Stromal cell of bone marrow (primary cell): Measurements from ENCODE around the gene SSUH2.

Experiments used
- DNase-seq: peaks from one replicate; pipeline ENCODE4 v3.0.0-alpha.2; 2012; ENCODE audit warnings: low read depth

Gene SSUH2

DNA sequence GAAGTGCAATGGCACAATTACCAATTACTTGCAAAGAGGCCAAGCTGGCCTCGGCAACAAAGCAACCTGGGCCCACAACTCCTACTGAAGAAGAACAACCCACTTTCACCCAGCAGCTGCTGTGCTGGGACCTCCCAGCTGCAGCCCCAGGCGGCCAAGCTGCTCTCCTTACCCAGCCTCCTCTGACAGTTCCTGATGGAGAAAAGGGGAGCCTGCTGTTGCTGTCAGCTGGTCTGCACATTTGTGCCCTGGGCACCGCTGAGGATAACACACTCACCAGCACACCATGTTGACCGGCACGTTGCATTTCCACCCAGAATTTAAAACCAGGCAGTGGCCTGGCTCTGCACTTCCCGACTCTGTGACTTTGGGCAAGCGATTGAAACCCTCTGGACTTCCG is 33.6 kb downstream of the SSUH2 start:
- no peak for DNase-seq

DNA sequence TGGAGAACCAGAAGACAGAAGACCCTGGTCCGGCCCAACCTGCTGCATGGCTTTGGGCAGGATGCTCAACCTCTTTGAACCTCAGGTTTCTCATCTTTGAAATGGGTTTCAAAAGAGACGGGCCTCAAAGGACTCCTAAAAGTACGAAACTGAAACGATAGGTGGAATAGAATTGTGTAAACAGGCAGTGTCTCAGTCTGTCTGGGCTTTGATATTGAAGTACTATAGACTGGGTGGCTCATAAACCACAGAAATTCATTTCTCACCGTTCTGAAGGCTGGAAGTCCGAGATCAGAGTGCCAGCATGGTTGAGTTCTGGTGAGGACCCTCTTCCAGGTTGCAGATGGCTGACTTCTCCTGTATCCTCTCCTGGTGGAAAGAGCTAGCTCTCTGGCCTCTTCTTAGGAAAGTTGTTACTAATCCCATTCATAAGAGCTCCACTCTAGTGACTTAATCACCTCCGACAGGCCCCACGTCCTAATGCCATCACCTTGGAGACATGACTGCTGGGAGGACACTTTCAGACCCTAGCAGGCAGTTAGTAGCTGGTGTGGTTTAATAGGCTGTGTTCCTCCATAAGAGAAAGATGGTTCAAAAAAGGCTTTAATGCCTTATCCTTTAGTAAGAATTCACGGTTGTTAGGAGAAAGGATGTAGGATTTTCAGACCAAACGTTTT is 35.7 kb downstream of the SSUH2 start:
- no peak for DNase-seq

DNA sequence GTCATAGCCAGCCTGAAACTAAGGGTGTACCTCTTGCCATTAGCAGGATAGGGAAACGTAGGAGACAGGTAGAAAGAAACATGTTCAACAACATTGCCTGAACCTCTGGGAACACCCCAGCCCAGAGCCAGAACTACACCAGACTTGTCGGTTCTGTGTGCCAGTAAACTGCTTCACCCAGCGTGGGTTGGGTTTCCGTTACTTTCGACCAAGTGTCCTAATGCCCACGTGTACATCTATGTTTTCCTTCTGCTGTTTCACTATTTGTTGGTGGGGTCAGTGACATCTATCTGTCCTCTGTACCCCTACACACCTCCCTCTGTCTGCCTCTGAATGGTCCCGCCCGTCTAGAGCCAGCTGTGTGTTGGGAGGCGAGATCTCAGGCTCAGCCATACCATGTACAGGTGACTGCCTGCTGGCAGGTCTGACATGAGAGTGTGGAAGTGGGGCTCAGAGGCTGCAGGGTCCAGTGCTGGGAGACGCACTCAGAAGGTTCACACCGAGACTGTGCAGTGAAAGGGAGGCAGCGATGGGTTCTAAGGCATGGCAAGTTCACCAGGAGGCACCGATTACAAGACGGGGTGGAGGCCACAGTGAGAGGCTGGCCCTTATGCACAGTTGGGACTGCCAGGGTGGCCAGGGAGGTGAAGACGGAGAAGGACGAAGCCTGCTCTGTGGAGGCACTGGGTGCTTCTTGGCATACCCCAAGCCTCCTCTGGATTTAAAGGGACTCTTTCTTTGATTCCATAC is 36.4 kb downstream of the SSUH2 start:
- DNase-seq: no peak

DNA sequence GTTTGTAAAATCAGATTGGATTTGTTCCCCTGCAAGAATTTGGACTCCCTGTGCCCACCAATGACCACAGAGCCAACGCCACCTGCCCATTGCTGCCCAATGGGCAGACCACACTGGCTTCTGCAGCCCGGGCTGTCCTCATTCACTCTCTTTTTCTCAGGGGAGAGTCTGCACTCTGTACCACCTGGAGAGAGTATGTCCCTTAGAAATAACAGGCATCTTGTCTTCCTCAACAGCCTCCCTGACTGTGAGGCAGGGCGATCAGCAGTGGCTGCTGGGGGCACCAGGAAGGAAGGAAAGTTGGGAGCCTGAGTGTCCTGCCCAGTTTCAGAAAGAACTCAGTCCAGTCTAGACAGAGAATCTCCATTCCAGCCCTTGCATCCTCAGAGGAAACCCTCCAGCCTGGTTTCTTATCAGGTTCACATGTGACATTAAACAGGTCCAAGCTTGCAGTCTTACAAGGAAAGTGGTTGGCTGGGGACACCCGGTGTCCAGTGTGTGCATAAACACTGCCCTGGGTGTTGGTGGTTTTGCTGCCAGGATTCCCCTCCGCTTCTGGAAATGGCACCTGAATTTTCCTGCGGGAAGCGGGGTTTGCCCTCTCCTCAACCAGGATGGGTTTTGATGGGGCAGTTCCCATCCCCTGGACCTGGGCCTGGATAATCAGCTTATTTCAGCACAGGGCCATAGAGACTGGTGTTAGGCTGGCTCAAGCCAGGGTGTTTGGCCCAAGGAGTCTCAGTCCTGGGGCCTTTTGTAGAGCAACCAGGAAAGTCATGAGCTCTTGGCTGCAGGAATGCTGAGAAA is 37.2 kb downstream of the SSUH2 start:
- DNase-seq: peak; percentile 54

DNA sequence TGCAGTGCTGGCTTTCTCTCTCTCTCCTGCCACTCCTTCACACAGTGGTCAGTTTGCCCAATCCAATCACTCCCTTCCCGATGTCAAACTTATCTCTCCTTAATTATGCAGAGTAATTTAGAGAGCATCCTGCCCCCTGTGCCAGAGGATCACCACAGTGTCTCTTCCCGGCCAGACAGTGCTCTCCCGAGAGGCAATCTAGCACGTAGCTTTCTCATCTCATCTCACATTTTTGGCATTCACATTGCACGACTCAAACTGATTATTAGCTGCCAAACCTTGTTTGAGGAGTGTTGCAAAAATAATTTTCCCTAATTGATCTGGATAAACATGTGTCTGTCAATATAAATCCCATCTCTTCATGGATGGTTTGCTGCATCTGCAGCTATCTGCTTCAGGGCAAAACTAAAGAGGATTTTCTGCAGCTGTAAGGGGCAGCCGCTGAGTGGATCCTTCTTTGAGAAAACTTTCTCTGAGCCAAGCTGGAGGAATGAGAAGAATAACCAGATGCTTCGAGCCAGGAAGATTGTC is 37.8 kb downstream of the SSUH2 start:
- no peak for DNase-seq

DNA sequence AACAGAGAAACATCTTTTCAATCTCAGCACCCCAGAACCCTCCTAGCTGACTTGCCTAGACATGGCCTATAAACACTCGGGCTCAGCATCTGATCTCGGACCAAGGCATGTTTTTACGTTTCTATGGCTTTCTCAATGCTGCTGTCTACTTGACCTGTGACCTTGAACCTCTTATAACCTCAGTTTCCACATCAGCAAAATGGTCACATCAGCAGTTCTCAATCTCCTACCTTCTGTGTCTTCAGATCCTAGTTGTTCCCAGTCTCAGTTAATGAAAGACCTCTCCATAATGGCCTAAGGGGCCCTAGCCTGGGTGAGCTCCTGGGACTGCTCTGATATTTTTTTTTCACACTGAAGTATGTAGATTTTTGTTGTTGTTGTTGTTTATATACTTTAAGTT is 39.6 kb downstream of the SSUH2 start:
- DNase-seq: no peak

DNA sequence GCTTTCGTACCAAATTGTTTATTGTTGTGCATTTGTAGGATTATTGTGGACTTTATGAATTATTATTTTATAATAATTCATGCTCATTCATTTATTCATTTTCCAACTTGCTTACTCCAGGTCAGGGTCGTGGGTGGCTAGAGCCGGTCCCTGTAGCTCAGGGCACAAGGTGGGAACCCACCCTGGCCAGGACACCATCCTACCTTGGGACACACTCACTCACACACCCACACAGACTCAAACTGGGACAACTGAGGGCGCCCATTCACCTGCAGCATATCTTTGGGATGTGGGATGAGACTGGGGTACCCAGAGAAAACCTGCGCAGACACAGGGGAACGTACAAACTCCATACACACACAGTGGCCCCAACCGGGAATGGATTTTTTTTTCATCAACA is 40.6 kb downstream of the SSUH2 start:
- DNase-seq: no peak

DNA sequence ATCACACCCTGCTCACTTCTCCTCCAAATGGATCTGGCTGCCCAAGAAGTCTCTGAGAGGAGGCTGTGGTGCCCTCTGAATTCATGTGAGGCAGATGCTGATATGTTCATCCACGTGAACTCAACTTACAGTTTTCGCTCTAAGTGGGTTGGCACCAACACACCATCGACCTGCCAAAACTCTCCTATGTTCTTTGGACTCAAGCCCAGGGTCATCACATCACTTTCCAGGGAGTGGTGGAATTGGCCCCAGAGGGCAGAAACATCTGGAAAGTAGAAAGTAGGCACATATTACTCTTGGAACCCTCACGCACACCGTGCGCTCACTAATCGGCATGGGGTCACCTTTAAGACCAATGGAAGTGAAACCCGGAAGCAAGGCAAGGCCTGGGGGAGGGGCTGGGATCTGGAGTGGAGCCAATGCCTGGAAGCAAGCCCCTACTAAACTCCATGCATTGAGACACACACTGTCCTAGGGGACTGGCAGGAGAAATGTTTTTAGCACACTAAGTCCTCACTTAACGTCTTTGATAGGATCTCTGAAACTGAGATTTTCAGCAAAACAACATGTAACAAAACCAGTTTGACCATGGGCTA is 41.4 kb downstream of the SSUH2 start:
- no peak for DNase-seq

DNA sequence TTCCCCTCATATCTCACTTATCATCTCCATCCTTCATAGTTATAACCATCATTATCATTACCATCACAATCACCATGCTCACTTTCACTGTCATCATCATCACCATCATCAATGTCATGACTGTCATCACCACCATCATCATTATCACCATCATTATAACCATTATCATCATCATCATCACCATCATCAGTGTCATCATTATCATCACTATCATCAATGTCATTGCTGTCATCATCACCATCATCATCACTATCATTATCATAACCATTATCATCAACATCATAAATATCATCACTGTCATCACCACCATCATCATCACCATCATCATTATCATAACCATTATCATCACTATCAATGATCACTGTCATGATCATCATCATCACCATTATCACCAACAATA is 44.1 kb downstream of the SSUH2 start:
- DNase-seq: no peak

DNA sequence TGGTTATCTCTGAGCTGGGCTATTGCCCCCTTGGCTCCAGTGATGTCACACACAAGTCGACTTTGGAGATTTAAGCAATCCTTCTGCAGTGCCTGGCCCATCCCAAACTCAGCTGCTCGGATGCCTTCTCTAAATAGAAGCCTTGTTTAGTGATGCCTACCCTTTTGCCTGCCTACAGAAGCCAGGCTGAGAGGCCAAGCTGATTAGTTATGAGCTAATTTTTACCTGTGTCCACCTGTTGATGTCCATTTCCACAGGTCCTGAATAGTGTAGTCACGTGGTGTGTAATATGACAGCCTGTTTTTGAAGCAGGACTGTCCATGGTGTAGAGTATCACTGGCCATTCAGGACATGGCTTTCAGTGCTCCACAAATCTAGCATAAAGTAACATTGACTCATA is 45.5 kb downstream of the SSUH2 start:
- no peak for DNase-seq

DNA sequence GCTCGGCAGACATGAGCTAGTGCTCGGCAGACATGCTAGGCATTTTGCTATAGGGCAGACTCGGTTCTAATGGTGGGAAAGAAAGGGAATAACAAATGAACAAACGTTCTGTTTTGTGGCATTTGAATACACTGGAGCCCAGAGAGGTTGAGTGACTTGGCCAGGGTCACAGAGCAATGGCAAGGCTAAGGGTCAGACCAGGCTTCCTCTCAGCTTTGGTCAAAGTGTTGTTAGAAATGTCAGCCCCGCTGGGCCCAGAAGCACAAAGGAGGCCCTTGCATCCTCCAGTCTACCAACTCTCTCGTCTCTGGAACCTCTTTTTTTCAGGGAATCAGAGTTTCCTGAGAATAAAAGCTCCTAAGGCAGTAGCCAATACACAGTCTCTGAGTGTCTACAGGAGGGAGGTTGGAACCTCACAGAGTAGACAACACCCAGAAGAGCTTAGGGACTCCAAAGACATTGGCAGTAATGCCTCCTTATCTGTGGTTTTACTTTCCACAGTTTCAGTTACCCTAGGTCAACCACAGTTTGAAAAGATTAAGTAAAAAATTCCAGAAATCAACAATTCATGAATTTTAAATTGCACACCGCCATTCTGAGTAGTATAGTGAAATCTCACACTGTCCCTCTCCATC is 47.3 kb downstream of the SSUH2 start:
- no peak for DNase-seq

DNA sequence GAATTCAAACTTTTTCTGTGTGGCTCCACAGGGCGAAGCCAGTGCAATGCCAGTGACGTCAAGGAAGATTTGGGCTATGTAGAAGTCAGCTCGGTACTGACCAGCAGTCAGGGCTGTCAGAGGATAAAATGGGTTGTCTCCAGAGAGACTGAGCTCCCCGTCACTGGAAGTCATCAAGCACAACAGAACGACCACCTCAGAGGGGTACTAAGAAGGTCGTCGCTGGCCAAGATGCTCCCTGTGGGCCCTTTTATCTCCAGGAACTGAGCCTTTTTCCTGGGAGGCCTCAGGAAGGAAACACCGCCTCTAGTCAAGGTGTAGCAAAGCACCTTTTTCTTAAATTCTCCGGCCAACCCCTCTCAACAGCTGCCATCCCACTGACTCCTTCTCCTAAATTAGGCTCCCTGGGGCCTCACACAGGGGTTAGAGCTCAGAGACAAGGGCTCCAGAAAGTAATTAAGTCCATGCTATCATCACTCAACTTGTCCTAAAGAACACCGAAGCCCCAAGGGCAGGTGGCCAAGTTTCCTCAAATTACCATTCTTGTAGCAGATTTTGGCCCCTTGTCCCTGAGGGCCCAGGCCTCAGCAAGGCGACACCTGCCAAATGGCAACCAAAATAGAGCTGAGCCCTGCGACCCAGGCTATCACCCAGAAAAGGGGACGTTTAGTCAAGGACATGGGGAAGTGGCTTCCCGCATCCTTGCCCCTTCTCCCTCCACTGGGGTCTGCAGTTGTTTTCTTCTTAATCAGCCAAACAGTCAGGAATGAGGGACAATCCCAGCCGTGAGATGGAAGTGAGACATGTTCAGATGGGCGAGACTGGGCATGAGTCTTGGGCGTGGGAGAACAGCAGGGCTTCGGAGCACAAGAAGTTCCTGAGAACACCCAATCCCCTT is 48.0 kb downstream of the SSUH2 start:
- DNase-seq: no peak

DNA sequence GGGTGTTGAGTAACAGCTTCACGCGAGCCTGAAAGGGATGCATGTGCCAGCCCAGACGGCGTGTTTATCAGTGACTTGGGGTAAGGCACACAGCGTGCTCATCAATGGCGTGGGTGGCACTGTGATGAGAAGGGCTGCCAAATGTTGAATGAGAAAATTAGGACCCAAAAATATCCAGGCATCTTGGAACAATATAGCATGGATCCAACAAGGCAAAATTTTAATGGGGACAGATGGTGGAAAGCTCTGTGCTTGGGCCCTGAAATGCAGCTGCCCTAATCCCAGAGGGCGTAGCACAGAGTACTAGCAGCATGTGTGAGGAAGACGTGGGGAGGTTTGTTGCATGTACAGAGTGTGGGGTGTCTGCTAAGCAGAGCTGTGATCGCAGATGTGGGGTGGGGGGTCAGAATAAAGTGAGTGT is 48.9 kb downstream of the SSUH2 start:
- DNase-seq: no peak

DNA sequence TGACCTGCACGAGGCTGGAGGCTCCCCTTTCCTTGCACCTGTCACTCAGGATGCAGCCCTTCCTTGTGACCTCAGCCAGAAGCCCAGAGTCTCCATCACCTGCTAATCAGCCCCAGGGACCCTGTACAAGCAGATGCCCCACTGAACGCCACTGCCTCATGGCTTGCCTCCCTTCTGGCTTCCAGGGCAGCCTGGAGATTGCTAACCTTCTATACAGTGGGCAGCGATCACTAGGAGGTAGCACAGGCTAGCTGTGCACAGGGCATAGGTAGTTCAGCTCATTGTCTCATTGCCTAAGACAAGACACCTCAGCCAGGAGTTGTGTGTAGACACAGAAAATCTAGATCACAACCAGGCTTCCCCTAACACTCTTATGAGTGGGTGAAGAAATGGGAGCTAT is 49.3 kb downstream of the SSUH2 start:
- no peak for DNase-seq

DNA sequence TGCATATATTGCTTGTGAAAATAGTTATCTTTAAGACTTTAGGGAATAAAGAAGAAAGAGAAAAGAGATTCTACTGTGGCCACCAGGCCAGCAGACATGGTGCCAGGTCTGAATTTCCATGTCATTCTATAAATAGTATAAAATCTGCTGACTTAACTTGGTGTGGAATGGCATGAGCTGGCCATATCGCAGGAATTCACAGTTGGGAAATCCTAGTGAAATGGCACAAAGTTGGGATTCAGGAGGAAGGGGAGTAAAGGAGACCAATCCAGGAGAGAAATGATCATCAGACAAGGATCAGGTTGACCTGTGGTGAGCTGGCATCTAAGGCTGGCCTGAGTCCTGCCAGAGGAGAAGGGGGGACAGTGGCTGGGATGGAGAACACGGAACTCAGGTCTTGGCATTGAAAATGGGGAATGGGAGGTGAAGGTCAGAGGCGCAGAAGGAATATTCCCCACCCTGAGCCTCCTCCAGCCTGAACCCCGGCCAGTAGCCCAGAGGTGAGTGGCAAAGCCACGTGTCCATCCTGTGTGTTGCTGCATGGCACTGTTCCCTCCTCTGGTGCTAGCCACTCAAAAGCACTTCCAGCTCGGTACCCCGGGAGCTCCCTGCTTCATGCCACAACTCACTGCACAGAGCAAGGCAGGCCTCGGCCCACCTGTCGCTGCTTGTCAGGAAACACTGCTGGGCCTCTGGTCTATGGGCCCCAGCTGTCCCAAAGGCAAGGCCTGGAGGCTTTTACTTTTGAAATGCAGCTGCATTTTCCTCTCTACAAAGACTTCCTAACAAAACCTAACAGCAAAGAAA is 51.4 kb downstream of the SSUH2 start:
- no peak for DNase-seq

DNA sequence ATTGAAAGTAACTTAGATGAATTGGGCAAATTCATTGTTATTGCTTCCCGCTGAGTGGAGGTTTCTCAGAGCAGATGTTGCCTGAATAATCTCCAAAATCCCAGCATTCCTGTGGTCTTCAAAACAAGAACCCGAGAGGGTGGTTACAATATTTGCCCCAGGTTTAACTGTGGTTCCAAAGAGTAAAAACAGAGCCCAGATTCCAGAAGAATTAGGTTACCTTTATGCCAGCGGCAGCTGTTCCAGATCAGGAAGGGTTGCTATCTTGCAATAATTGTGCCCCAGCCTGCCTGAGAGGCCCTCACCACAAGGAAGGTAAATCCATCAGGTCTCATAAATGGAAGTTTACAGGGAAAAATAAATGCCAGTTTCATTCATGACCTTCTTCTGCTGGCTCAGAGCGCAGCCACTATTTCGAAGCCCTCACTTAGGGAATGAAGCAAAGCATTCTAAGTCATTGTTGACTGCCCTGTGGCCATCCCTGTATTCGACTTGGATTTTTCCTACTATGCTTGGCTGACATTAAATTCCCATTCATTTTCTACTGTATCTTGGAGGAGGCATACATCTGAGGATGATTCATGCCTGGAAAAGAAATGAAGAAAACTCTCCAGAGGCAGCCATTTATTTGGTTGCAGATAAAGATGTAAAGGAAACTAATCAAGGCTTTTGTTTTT is 54.6 kb downstream of the SSUH2 start:
- no peak for DNase-seq

DNA sequence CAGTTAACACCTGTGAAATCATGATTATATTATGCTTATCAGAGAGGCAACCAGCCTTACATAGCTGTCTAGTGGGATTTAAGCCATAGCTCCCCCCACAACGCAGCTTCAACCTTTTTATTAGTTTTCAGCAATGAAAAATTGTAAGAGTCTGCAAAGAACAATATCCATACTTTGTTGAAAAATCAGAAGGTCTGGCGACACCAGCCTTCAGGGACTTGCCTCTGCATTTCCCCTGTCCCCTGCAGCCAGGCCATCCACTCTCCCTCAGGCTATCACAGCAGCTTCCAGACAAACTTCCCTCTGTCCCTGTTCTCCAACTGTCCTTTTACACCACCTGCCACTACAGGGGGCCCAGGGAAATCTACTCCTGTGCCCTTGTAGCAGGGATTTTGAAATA is 59.9 kb downstream of the SSUH2 start:
- no peak for DNase-seq

DNA sequence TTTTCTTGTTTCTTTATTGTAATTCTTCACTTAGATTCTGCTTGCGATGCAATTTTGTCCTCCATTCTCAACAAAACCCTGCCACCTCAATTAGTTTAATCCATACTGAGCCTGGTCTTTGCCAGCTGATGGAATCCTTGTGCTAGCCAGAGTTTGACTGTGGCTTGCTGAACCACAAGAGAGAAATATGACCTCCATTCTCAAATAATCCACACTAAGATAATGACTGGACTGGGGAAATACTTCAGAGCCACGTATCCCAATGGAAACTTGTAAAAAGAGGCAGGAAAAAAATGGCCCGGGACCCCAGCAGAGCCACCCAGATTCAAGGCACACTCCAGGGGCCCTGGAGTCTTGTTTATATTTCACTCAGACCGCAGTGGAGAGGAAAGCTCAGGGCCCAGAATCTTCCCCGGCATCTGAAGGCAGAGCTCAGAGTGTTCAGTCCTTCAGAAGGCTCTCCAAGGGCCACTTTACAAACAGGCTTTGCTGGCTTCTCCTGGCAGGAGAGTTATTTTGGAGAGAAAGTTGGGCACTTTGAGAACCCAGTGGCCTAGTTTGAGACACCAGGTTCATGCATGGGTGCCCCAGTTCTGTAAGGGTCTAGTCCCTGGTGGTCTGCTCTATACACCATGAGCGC is 62.7 kb downstream of the SSUH2 start:
- no peak for DNase-seq

DNA sequence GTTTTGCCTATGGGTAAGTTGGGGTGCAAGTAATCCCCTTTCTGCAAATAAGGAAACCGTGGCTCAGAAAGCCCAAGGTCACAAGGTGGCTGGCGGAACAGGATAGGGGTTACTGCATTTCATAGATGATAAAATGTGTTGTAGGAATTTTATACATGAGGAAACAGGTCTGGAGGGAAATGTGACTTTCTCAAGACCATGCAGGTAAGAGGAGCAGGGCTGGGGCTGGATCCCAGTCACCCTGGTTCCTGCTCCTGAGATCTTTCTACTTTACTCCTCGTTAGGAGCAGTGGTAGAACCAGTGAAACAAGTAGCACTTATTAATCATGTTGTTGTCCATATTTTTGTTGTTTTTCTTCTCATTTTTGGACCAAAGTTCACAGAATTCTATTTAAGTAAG is 63.2 kb downstream of the SSUH2 start:
- DNase-seq: no peak
